ENCODE data around the gene AFF1.
A peak's percentile ranks its signal among the peaks of the same experiment; 100 is the strongest.
"Not testable (repeated sequence)": the region's sequence is repeated elsewhere in the genome, so short reads cannot be mapped to it uniquely, and the experiment has no call there.

Gene AFF1

DNA sequence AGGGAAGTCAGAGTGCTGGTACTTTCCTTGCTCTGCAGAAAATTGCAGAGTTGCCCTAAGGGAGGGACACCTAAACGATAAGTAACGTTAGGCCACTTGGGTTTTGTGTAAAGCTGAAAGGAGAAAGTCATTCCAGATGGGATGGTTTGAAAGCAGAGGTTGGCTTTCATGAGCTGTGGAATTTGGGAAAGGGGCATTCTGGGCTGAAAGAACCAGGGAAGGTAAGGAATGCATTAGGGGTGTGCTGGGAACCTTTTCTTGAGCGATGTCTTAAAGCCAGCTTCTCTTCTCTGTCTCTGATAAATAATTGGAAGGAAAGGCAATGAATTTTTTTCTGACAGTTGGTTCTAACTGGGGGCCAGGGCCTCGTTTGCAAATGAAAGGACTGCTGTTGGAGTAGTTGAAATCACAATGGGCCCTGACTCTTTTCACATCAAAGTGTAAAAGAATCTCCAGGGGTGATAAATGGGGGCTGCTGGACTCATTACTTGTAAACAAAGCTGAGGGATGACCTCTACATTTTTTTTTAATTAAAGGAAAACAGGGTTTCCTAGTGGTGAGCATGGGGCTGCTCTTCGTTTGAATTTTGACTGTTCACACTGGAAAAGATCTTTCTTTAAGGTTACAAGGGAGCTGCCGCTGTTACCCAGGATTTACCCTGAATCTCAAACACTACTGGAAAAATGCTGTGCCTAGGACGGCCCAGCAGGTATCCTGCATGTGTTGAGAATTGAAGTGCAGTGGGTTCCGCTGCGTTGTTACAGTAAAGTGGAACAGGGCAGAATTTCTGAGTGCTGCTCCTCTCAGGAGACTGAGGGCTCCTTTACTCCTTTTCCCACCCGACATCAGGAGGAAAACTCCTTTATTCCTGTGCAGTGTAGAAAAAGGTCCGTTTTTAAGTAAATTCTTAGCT lies 25.0 kb downstream of the AFF1 start:
- no peak for DNase-seq

DNA sequence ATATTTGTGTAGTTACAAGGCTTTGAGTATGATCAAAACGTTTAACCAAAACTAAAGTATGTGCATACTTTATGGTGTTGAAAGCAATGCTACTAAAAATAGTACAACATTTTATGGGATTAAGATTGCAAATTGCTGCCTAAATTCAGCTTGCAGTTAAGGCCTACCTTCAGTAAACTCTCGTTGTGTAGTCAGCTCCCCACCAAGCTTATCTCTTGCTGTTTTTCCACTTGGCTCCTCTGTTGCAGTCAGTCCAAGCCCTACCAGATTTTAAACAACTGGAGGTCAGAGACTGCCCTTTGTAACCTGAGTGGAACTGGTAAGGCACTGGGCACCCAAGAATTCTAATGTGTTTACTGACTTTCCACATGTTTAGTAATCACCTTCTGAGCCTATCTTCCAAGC lies 25.7 kb downstream of the AFF1 start:
- no peak for DNase-seq

DNA sequence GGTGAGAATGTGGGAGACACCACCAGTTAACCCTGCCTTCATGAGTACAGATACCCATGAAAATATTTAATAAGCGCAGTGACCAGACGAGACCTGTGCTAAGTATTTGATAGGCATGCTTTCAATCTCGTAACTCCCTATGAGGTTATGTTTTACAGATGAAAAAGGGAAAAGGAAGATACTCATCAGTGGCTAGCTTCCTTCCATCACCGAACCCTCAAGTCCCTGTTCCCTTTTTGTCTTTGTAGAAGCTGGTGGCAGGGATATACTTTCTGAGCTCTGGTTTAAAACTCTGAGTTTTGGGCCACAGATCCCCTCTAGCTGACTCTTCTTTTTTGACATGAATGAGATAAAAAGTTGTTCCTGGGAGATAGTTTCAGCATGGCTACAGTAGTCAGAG lies 26.3 kb downstream of the AFF1 start:
- no peak for DNase-seq

DNA sequence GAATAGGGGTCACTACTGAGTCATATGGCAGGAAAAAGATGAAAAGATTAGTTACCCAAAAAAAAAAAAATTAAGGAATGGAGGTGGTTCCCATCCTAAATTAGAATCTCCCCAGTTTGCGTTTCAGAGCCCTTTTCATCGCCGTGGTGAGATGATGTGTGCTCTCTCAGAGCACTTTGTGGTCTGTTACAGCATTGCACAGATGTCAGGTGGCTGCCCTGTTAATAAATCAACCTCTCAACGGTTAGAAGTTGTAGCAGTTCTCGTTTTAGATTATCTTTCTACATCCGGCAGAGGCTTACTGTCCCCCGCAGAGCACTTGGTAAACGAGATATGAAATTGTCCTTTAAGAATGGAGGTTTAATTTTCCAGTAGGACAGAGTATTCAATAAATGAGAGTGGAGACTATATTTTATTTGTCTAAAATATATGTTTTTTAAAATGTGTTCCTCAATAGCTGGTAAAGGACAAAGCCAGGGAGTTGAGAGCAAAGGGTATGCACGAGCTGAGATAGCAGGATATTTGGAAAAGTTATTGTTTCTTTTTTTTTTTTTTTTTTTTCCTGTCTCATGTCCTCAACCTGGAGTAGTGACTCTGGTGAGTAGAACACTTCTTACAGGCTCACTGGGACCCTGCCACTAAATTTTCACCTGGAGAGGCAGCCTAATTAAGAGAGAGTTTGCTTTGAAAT lies 26.9 kb downstream of the AFF1 start:
- DNase-seq: no peak

DNA sequence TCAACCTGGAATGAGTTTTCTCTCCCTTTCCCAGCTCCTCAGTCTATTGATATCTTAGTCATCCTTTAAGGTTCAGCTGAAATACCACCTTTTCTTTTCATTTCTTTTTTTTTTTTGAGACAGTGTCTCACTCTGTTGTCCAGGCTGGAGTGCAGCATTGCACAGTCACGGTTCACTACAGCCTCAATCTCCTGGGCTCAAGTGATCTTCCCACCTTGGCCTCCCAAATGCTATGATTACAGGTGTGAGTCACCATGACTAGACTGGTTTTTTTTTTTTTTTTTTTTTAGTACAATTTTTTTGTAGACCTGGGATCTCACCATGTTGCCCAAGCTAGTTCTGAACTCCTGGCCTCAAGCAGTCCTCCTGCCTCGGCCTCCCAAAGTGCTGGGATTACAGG lies 28.9 kb downstream of the AFF1 start:
- DNase-seq: no peak

DNA sequence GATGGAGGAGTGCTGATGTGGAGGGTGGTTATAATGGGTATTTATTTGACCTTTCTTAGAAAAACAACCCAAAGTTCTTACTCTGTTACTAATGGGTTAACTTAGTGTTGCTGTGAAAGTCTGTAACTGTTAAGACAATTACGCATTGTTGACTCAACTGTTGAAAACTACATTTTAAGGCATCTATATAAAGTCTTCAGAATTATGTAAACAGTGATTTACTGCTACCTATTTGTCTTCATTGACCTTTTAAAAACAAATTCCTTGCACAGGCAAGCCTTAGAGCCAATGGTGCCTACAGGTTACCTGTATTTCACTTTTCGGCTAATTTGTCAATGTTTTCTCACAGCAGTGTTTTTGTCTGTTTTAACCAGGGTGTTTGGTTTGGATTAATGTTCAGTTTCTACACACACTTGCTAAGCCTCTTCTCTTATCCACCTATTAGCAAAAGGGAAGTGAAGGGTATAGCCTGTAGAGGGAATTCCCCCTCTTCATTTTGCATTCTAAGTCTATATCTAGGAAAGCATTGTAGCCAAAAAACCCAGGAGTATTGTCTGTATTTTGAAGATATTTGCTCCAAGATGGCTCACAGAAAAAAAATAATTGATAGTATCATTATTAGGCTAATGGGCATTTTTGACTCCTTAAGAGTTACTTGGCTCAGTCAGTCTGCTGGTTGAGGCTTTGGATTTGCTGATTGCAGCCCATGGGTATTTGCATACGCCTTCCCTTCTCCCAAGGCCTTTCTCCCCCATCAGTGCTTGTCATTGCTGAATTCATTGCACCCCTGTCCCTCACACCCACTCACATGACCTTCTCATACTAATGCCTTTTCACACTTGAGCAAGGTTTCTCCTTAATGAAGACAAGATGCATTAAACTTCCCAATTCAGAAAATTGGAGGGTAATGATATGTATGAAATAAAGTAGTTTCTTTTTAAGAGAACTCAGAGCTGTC lies 30.5 kb downstream of the AFF1 start:
- no peak for DNase-seq

DNA sequence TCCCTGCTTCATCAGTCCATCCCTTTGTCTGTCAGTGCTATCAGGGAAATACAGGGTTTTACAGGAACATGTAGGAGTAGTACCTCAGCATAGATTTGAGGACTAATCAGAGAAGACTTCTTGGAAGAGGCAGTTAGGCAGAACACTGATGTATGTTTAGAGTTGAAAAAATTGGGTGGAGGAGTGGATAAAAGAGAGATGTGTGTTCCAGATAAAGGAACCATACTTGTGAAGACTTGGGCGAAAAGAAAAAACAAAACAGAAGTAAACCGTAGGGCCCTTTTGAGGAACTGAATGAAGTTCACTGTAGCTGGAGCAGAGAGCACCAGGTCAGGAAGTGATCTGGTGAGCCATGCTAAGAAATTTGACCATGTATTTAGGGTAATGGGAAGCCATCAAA lies 32.3 kb downstream of the AFF1 start:
- no peak for DNase-seq

DNA sequence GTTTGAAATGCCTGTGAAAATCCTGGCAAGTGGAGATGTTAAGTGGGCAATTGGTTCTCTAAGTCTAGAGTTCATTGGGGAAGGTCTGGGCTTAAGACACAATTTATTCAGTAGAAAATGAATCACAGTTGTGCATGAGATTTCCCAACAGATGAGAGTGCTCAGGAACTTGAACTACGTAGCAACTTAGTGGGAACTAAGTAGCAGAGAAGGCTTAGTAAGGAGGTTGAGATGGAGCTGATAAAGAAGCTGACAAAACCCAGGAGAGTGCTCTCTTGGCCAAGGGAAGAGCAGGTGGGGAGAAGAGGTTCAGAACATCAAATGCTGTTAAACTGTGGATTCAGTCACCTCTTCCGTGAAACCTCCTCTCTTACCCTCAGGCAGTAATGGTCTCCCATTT lies 33.0 kb downstream of the AFF1 start:
- no peak for DNase-seq

DNA sequence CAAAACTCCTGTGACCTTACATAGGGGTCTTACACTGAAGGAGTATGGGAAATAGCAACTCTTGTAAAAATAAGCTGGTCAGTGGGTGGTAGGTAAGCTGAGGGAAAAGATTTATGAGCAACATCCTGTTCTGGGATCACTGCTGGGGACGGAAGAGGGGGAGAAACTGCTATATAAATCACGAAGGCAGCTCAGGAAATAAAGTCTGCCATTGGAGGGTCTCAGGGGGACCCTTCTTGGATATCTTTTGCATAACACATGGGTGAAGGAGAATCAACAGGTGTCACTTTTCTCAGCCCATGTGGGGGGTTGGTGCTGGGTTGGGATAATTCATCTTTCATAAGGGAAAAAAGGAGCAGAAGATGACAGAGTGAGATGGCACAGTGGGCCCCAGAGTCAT lies 33.7 kb downstream of the AFF1 start:
- DNase-seq: no peak

DNA sequence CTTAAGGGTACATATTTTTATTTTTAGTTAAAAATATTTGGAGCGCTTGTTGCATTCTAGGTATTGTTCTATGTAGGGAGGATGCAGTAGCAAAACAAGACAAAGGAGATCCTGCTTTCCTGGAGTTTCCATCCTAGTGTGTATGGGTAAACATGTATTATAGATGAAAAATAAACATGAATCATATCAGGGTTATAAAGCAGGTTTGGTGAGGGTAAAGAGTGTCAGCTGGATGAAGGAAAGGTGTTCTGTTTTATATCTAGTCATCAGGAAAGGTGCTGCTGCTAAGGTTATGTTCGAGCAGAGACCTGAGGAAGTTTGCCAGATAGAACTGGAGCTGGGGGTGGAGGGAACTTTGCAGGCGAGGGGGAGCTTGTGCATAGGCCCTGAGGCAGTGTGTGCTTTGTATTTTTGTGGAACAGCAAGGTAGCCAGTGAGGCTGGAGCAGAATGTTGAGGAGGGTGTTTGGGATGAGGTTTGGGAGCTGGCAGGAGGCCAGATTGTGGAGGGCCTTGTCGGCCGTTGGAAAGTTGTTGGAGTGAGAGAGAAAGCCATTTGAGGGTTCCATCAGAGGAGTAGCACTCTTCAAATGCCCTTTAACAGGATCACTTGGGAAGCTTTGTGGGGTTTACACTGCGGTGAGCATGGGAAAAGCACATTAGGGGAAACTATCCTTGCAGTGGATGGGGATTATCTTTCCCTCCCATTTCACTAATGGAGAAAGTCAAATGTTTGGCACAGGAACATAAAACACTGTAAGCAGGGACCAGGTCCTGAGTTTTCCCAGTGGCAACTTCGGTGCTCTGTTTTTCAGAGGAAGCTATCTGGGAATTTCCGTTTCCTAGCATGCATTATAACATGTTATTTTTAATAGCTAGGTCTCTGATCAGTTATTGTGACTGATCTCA lies 35.9 kb downstream of the AFF1 start:
- DNase-seq: no peak

DNA sequence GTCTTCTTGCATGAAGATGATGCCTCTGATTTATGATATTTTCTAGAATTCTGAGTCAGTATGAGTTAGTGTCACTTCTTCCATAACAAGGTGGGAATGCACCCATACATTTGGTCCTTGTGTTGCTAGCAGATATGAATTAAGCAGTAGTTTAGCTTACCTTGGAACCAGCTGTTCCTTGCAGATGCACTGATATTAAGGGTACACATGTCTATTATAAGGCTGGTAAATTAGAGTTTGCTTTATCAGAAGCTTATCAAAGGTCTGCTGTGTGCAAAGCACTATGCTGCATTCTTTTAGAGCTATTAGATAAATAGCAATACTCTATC lies 36.5 kb downstream of the AFF1 start:
- DNase-seq: no peak

DNA sequence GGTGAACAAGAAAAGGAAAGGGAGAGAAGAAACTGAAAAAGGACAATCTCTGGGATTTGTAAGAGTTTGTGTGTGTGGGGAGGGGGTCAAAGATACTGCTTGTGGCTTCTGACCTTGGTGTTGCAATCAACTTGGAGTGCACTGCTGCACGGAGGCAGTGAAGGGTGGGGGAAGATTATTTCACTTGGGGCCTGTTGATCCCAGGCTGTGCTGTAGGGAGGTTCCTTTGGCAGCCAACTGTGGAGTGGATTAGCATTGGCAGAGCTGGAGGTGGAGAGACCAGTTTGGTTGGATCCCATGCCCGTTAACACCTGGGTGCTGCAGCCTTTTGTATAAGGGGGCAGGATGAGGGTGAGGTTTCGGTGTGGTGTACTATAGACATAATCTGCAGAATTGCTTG lies 38.2 kb downstream of the AFF1 start:
- no peak for DNase-seq

DNA sequence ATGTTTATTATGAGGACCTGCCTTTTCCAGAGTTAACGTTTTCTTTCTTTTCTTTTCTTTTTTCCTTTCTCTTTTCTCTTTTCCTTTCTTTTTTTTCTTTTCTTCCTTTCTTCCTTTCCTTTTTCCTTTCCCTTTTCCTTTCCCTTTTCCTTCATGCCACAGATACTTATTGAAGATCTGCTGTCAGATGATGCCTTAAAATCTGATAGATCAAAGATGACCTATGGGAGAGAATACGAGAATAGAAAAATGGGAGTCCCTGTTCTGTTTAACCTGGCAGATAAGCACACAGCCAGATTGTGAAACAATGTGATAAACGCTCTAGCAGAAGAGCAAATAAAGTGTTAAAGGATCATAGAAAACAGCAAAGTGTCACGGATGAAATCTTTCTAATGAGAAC lies 38.9 kb downstream of the AFF1 start:
- no peak for DNase-seq

DNA sequence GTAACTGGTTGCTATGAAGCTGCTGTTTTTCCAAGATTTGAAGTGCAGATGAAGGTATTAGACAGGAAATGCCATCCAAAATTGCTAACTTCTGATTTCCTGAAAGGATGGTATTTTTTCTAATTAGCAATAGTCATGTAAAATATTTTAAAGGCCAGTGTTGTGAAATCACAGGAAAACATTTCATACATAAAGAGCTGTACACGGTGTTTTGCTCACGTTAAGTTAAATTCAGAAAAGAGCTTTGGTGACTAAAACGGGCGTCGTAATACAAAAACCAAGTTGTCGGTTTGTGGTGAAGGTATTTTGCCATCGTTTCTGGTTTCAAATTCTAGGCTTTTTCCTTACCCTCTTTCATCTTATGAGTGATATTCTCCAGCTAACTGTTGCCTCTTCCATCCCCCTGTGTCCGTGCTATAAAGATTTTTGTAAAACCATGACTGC lies 39.8 kb downstream of the AFF1 start:
- peak; percentile 68 for DNase-seq

DNA sequence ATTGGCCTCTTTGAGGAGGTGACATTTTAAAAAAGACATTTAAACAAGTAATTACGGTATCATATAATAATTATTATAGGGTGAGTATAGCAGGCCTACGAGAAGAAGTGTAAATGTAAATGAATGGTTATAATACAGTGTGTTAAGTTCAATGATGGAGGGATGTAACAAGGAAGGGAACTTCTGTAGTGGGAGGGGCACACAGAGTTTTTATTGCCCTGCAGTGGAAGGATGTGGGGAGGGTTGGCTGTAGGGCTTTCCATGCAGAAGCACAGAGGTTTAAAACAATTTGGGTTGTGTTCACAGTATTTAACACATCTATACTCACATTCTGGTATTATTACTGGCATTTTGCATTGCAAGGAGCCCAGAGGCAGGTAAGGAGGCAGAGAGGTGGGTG lies 41.1 kb downstream of the AFF1 start:
- no peak for DNase-seq

DNA sequence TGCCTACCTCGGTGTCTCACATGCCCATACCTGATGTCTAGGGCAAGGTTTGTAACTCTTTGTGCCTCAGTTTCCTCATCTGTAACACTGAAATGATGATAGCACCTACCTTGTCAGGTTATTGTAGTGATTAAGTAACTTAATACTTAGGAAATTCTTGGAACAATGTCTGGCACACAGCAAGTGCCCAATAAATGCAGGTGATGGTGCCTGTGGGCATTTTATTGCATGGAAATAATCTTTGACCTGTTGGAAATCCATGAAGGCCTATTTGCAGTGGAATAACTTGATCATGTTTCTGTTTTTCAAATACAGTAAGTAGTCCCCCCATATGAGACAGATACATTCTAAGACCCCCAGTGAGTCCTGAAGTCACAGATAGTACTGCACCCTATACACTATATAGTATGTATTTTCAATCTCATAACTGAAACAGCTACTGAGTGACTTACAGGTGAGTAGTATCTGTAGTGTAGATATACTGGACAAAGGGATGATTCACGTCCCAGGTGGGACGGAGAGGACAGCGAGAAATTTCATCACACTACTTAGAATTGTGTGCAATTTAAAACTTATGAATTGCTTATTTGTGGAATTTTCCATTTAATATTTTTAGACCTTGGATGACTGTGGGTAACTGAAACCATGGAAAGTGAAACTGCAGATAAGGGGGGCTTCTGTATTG lies 42.1 kb downstream of the AFF1 start:
- no peak for DNase-seq

DNA sequence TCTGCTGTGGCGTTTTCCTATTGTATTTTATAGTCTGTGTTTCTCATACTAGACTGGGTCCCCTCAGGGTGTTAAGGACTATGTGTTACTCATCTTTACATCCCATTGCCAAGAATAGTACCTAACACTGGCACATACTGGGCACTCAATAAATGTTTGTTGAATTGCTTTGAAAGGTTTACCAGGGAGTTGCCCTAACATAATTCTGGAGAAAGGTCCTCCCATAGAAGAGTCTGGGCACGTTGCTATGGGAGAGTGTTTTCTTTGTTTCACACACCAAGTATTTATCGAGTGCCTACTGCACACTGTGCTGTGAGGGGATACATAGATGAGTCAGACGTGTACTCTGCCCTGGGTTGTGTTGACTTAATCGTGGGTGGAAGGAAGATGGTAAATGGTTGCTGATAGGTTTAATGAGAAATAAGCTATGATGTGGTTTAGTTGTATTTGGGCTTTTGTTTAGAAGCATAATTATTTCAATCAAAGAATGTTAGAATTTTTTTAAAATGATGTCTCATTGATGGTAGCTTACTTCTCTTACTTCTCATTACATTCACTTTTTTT lies 42.9 kb downstream of the AFF1 start:
- DNase-seq: peak; percentile 83

DNA sequence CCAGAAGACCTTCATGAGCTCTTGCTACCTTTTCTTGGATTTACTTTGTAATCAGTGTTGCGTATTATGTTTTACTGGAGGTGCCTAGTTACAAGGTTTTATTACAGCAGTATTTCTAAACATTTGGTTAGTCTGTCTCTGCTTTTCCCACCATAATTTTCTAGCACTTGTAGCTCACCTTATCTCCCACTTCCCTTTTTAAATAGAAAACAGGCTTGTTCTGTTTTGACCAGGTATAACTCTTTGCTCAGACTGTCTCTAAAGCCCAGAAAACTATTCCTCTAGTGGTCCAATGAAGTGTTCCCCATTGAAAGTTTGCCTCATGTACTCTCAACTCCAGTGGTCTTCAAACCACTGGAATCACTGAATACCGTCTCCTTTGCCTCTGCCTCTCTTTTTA lies 43.9 kb downstream of the AFF1 start:
- DNase-seq: no peak

DNA sequence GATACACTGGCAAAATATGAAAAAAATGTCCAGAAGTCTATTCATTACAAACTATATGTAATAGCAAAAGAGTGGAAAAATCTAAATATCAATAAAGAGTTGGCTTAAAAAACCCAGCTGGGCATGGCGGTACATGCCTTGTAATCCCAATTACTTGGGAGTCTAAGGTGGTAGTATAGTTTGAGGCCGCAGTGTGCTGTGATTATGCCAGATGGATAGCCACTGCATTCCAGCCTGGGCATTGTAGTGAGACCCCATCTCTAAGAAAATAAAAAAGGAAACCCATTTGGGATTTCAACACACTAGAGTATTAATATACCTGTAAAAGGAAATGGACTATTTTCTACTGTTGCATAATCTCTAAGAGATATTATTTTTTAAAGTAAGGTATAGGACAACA lies 45.4 kb downstream of the AFF1 start:
- DNase-seq: no peak

DNA sequence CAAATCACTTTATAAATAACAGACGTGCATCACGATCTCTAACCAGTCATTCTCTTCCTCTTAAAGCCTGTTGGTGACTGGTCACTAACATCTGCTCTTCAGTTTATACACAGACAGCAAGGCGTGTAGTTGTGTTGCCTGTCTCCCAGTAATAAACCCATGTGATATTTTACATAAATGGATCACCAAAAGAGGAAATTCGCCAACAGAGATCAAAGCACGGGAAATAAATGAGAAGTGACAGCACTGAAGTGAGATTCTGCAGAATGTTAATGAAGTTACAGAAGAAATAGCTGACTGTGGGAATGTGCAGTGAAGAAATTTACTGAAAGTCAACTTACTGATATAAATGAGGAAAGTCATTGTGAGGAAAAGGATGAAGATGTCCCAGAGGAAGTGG lies 47.0 kb downstream of the AFF1 start:
- DNase-seq: no peak

DNA sequence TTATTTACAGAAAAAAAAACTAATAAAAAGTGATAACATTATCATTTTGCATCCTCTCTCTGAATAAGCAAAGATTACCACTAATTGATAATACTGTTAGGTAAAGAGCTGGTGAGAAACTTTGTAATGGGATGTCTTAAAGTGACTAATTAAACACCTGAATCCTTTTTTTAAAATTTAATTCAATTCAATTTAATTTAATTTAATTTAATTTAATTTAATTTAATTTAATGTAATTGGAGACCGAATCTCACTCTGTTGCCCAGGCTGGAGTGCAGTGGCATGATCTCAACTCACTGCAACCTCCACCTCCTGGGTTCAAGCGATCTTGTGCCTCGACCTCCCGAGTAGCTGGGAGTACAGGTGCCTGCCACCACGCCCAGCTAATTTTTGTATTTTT lies 51.0 kb downstream of the AFF1 start:
- not testable (repeated sequence) for DNase-seq
